LNCAP (cell line): Measurements from ENCODE around the gene CCND1.

Source experiments
- CTCF ChIP-seq: fragments of 450-650 bp; IDR thresholded peaks from 2 replicates; pipeline ENCODE4 v1.5.1; 2017; ENCODE audit warnings: mild to moderate bottlenecking

CCND1 gene

GRCh38 chr11:69634590-69634989, 6.4 kb upstream of the CCND1 start:
- no peak for TF ChIP-seq CTCF

- TF ChIP-seq CTCF: no peak
Measured at GRCh38 chr11:69635195-69635594, 5.8 kb upstream of the CCND1 start.

GRCh38 chr11:69635804-69636511, 5.0 kb upstream of the CCND1 start:
- TF ChIP-seq CTCF: no peak

GRCh38 chr11:69636512-69637197, 4.3 kb upstream of the CCND1 start:
- TF ChIP-seq CTCF: no peak

GRCh38 chr11:69637198-69637940, 3.6 kb upstream of the CCND1 start:
- TF ChIP-seq CTCF: no peak

- no peak for TF ChIP-seq CTCF
Measured at GRCh38 chr11:69637941-69638871, 2.8 kb upstream of the CCND1 start.
